ENCODE data around the gene SH3RF3.

The SH3RF3 gene

GRCh38 chr2:109200616-109201464 lies 71.8 kb downstream of the SH3RF3 start:
- Histone ChIP-seq H3K4me3 (ENCODE audit: low read length) (no peak overlapping the region), H3K4me1 (ENCODE audit: insufficient read depth, low read length) (no peaks in the 10 kb centered on the region), H3K9me3 (ENCODE audit: low read length) (no peaks in the 10 kb centered on the region), H3K36me3 (ENCODE audit: insufficient read depth, low read length) (no peaks in the 10 kb centered on the region), H3K27me3 (ENCODE audit: insufficient read depth, low read length) (no peaks in the 10 kb centered on the region), H2AFZ (ENCODE audit: low read depth, low read length) (no peak overlapping the region)

DNA sequence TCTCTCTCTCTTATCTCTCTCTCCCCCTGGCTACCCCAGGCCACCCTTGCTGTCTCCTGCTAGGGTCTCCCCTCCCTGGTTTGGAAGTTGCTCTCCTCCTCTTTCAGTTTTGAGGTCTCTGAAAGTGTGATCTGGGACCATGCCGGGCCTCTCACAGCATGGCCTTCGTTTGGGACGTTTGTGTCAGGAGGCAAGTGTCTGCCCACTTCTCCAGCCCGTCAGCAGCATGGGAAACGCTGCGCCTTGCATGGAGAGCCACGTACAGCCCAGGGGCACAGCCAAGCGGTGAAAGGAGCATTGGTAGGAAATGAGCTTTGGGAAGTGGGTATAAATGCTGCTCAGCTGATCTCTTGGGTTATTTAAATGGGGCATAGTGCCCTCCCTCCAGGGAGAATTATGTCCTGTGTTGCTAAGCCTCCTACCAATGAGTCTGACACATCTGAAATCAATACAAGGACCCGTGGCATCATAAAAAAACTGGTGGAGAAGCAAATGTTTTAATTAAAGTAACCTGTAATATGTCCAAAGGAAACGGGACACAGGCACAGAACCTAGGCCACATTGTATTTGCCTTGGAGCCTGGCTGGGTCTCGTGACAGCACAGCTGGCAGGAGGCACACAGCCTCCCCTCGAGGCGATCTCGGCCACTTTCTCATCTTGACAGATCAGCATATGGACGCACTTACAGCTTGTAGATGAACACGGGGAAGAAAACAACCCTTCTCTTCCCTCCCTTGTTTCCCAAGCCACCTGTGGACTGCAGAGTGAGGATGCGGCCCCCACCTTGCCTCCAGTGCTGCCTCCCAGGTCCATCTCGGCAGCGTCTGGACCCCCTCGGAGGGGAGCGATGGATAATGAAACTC lies 72.7 kb downstream of the SH3RF3 start:
- Histone ChIP-seq H3K4me3 (ENCODE audit: low read length) (no peak overlapping the region), H3K4me1 (ENCODE audit: insufficient read depth, low read length) (no peaks in the 10 kb centered on the region), H2AFZ (ENCODE audit: low read depth, low read length) (no peak overlapping the region), H3K36me3 (ENCODE audit: insufficient read depth, low read length) (no peaks in the 10 kb centered on the region), H3K9me3 (ENCODE audit: low read length) (no peaks in the 10 kb centered on the region), H3K27me3 (ENCODE audit: insufficient read depth, low read length) (no peaks in the 10 kb centered on the region)

DNA sequence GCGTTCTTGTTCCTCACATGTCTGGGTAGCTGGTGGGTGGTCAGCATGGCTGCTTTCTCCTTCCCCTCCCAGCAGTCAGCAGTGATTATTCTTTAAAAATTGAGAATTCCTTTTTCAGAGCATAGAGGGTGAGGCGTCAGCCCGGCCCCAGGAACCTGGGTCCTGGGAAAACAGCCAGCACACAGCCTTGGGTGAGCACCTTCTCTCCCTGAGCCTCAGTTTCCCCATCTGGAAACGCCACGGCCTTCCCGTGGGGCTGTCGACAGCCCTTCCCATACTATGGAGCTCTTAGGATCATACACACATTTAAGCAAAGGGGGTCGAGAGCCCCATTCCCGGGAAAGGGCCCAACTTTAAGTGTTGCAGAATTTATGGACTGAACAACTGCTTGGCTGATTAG lies 73.5 kb downstream of the SH3RF3 start:
- Histone ChIP-seq H3K9me3 (ENCODE audit: low read length) (no peaks in the 10 kb centered on the region), H2AFZ (ENCODE audit: low read depth, low read length) (no peak overlapping the region), H3K4me1 (ENCODE audit: insufficient read depth, low read length) (no peaks in the 10 kb centered on the region), H3K4me3 (ENCODE audit: low read length) (no peak overlapping the region), H3K27me3 (ENCODE audit: insufficient read depth, low read length) (no peaks in the 10 kb centered on the region), H3K36me3 (ENCODE audit: insufficient read depth, low read length) (no peaks in the 10 kb centered on the region)

DNA sequence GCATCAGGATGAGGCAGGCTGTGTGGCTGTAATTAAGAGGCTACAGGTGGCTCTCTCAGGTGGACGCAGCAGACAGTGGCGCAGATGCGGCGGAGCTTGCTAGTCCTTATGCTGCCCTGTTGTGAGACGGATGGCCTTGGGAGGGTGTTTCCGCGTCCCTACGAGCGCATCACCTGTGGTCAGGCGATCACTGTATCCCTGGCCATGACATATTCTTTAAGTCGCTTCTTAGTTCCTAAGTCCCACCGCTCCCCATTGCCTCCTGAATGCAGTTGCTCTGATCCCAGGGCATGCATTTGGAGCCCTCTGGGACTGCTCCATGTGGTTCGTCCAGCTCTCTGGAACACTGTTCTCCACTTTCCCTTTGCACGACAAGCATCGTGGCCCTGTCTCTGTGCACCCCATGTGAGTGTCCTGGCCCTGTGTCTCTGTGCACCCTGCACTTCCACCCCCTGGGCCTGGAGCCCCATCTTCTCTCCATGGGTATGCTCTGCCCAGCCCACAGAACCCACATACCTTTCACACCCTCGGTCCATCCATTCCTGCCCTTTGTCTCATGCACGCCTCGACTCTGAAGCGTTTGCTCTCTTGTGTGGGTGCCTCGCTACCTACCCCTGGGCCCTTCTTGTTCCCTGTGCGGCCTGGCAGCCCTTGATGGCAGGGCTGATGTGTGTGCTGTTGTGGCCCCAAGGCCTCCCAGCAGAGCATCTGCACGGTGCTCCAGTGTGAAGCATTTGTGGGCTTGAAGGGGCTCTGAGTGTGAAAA lies 74.4 kb downstream of the SH3RF3 start:
- H3K27me3 ChIP-seq (ENCODE audit: insufficient read depth, low read length): no peaks in the 10 kb centered on the region
- no peaks in the 10 kb centered on the region for H3K4me1 ChIP-seq (ENCODE audit: insufficient read depth, low read length)
- H3K36me3 ChIP-seq (ENCODE audit: insufficient read depth, low read length): no peaks in the 10 kb centered on the region
- no peak overlapping the region for H2AFZ ChIP-seq (ENCODE audit: low read depth, low read length)
- H3K9me3 ChIP-seq (ENCODE audit: low read length): no peaks in the 10 kb centered on the region
- H3K4me3 ChIP-seq (ENCODE audit: low read length): no peak overlapping the region

GRCh38 chr2:109204412-109204811 lies 75.4 kb downstream of the SH3RF3 start:
- H3K27me3 ChIP-seq (ENCODE audit: insufficient read depth, low read length): no peaks in the 10 kb centered on the region
- H2AFZ ChIP-seq (ENCODE audit: low read depth, low read length): no peak overlapping the region
- H3K4me1 ChIP-seq (ENCODE audit: insufficient read depth, low read length): no peaks in the 10 kb centered on the region
- no peaks in the 10 kb centered on the region for H3K9me3 ChIP-seq (ENCODE audit: low read length)
- no peak overlapping the region for H3K4me3 ChIP-seq (ENCODE audit: low read length)
- no peaks in the 10 kb centered on the region for H3K36me3 ChIP-seq (ENCODE audit: insufficient read depth, low read length)

GRCh38 chr2:109205447-109205846 lies 76.4 kb downstream of the SH3RF3 start:
- H3K4me3 ChIP-seq (ENCODE audit: low read length): no peak overlapping the region
- no peaks in the 10 kb centered on the region for H3K27me3 ChIP-seq (ENCODE audit: insufficient read depth, low read length)
- no peaks in the 10 kb centered on the region for H3K36me3 ChIP-seq (ENCODE audit: insufficient read depth, low read length)
- H3K4me1 ChIP-seq (ENCODE audit: insufficient read depth, low read length): no peaks in the 10 kb centered on the region
- H2AFZ ChIP-seq (ENCODE audit: low read depth, low read length): no peak overlapping the region
- H3K9me3 ChIP-seq (ENCODE audit: low read length): no peaks in the 10 kb centered on the region

- no peaks in the 10 kb centered on the region for H3K4me1 ChIP-seq (ENCODE audit: insufficient read depth, low read length)
- H3K9me3 ChIP-seq (ENCODE audit: low read length): no peaks in the 10 kb centered on the region
- H3K27me3 ChIP-seq (ENCODE audit: insufficient read depth, low read length): no peaks in the 10 kb centered on the region
- no peak overlapping the region for H2AFZ ChIP-seq (ENCODE audit: low read depth, low read length)
- no peak overlapping the region for H3K4me3 ChIP-seq (ENCODE audit: low read length)
- no peaks in the 10 kb centered on the region for H3K36me3 ChIP-seq (ENCODE audit: insufficient read depth, low read length)
These were observed 77.7 kb downstream of the SH3RF3 start for GRCh38 chr2:109206569-109207146.

DNA sequence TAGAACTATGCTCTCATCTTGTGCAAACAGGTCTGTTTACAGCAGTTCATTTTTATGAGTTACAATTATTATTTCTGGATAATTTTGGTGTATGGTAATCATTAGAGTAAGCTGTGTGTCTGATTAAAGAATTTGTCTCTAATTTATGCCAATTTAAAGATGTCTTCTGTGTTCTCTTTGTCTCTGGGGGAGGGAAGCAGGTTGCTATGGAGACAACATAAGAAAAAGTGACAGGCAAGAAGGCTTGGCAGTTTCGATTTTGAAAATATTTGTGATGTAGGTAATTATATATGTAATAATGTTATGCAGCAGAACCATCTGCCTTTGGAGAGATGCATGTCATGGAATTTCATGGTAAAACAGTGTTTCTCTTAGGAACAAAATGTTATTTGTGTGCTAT lies 78.2 kb downstream of the SH3RF3 start:
- no peaks in the 10 kb centered on the region for H3K9me3 ChIP-seq (ENCODE audit: low read length)
- no peaks in the 10 kb centered on the region for H3K27me3 ChIP-seq (ENCODE audit: insufficient read depth, low read length)
- no peaks in the 10 kb centered on the region for H3K4me1 ChIP-seq (ENCODE audit: insufficient read depth, low read length)
- no peaks in the 10 kb centered on the region for H3K36me3 ChIP-seq (ENCODE audit: insufficient read depth, low read length)
- H2AFZ ChIP-seq (ENCODE audit: low read depth, low read length): no peak overlapping the region
- no peak overlapping the region for H3K4me3 ChIP-seq (ENCODE audit: low read length)

- Histone ChIP-seq H2AFZ (ENCODE audit: low read depth, low read length) (no peak overlapping the region), H3K9me3 (ENCODE audit: low read length) (no peaks in the 10 kb centered on the region), H3K27me3 (ENCODE audit: insufficient read depth, low read length) (no peaks in the 10 kb centered on the region), H3K4me3 (ENCODE audit: low read length) (no peak overlapping the region), H3K36me3 (ENCODE audit: insufficient read depth, low read length) (no peaks in the 10 kb centered on the region), H3K4me1 (ENCODE audit: insufficient read depth, low read length) (no peaks in the 10 kb centered on the region)
These were observed 79.3 kb downstream of the SH3RF3 start for GRCh38 chr2:109208071-109208950.

- H3K27me3 ChIP-seq (ENCODE audit: insufficient read depth, low read length): no peaks in the 10 kb centered on the region
- H3K4me3 ChIP-seq (ENCODE audit: low read length): no peak overlapping the region
- H3K36me3 ChIP-seq (ENCODE audit: insufficient read depth, low read length): no peaks in the 10 kb centered on the region
- no peak overlapping the region for H2AFZ ChIP-seq (ENCODE audit: low read depth, low read length)
- H3K4me1 ChIP-seq (ENCODE audit: insufficient read depth, low read length): no peaks in the 10 kb centered on the region
- H3K9me3 ChIP-seq (ENCODE audit: low read length): no peaks in the 10 kb centered on the region
These were observed 79.9 kb downstream of the SH3RF3 start for GRCh38 chr2:109208951-109209335.

- H3K27me3 ChIP-seq (ENCODE audit: insufficient read depth, low read length): no peaks in the 10 kb centered on the region
- no peaks in the 10 kb centered on the region for H3K9me3 ChIP-seq (ENCODE audit: low read length)
- H3K4me1 ChIP-seq (ENCODE audit: insufficient read depth, low read length): no peaks in the 10 kb centered on the region
- no peak overlapping the region for H2AFZ ChIP-seq (ENCODE audit: low read depth, low read length)
- H3K36me3 ChIP-seq (ENCODE audit: insufficient read depth, low read length): no peaks in the 10 kb centered on the region
- H3K4me3 ChIP-seq (ENCODE audit: low read length): no peak overlapping the region
These were observed 80.4 kb downstream of the SH3RF3 start for GRCh38 chr2:109209412-109209811.

DNA sequence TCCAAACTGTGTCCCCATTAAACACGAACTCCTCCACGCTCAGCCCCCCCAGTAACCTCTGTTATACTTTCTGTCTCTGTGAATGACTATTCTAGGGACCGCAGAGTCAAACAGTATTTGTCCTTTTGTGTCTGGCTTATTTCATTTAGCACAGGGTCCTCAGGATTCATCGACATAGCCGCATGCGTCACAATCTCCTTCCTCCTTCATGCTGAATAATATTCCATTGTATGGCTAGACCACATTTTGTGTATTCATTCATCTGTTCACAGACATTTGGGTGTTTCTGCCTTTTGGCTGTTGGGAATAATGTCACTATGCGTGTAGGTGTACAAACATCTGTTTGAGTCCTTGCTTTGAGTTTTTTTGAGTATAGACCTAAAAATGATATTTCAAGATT lies 80.9 kb downstream of the SH3RF3 start:
- Histone ChIP-seq H3K9me3 (ENCODE audit: low read length) (no peaks in the 10 kb centered on the region), H2AFZ (ENCODE audit: low read depth, low read length) (no peak overlapping the region), H3K36me3 (ENCODE audit: insufficient read depth, low read length) (no peaks in the 10 kb centered on the region), H3K27me3 (ENCODE audit: insufficient read depth, low read length) (no peaks in the 10 kb centered on the region), H3K4me3 (ENCODE audit: low read length) (no peak overlapping the region), H3K4me1 (ENCODE audit: insufficient read depth, low read length) (no peaks in the 10 kb centered on the region)
